Measurements from ENCODE around the gene HOXD13. TPM values are rescaled to one million over a fixed set of nuclear protein-coding genes. Genes with fewer than 3 reads are reported as not detected.

The HOXD13 gene
- total RNA-seq, 1 experiment from 2014 or later: 0.36 TPM

GRCh38 chr2:176089843-176090395 lies 2.6 kb upstream of the HOXD13 start:
- Histone ChIP-seq H2AFZ (ENCODE audit: low read length) (no peak overlapping the region), H3K27me3 (ENCODE audit: low read length) (peaks cover 53% of the 10 kb centered on the region), H3F3A (ENCODE audit: low read length, unreplicated experiment) (no peaks in the 10 kb centered on the region), H3K9me2 (replicated peaks; ENCODE audit: low read length) (no peaks in the 10 kb centered on the region), H3K9ac (ENCODE audit: low read length) (no peak overlapping the region), H4K20me1 (ENCODE audit: low read length) (no peaks in the 10 kb centered on the region), H3K4me3 (ENCODE audit: low read length) (no peak overlapping the region), H3K4me1 (ENCODE audit: insufficient read depth, low read length) (peaks cover 12% of the 10 kb centered on the region), H3K27ac (ENCODE audit: low read length) (no peak overlapping the region), H3K9me3 (ENCODE audit: low read length) (no peaks in the 10 kb centered on the region), H3K79me2 (ENCODE audit: low read length) (no peaks in the 10 kb centered on the region), H3K4me2 (ENCODE audit: low read length) (no peak overlapping the region), H3K36me3 (ENCODE audit: low read depth, low read length) (no peaks in the 10 kb centered on the region)
- CTCF ChIA-PET: no interaction called here
- DNase-seq (no peak), ATAC-seq (no peak)
- intact Hi-C loops (cut with micrococcal nuclease): loop anchor here (5.0 to 10.0 kb wide), 3 partner anchors 88 to 1055 kb away; partner anchors contain the start of gene LNPK
- BruUV-seq (replicated peaks): no TSS peak
- POLR2A ChIA-PET (ENCODE audit: unreplicated experiment): no interaction called here
- TF ChIP-seq EZH2phosphoT487 (IDR thresholded peaks at IDR 0.05; ENCODE audit: borderline replicate concordance, low read length) (no peak), EZH2 (IDR thresholded peaks at IDR 0.05; ENCODE audit: low read length, unreplicated experiment) (no peak), CTCF (conservative IDR thresholded peaks at IDR 0.05; ENCODE audit: low read depth, low read length) (no peak)

DNA sequence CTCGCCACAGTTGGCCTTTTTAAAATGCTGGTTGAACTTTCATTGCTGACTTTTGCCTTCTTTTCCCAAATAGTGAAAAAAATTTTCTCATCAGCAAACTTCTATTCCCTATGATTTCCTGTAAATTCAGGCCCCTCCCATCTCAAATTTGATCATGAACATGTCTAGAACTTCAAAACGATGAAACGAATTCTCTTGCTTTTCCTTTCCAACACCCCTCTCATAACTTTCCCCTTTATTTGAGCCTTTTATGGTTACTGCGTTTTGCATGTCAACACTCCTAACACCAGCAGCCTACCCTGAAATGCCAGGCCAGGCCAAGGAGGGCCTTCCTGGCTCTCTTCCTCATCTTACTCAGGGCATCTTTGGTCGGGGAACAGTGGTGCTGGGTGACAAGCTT lies 1.7 kb upstream of the HOXD13 start:
- no peak overlapping the region for H3K4me3 ChIP-seq (ENCODE audit: low read length)
- no peaks in the 10 kb centered on the region for H3K79me2 ChIP-seq (ENCODE audit: low read length)
- TF ChIP-seq CTCF (conservative IDR thresholded peaks at IDR 0.05; ENCODE audit: low read depth, low read length) (no peak), EZH2phosphoT487 (IDR thresholded peaks at IDR 0.05; ENCODE audit: borderline replicate concordance, low read length) (no peak), EZH2 (IDR thresholded peaks at IDR 0.05; ENCODE audit: low read length, unreplicated experiment) (no peak)
- no peak overlapping the region for H3K9ac ChIP-seq (ENCODE audit: low read length)
- H3K4me1 ChIP-seq (ENCODE audit: insufficient read depth, low read length): peaks cover 10% of the 10 kb centered on the region
- no peak overlapping the region for H2AFZ ChIP-seq (ENCODE audit: low read length)
- H3K9me2 ChIP-seq (replicated peaks; ENCODE audit: low read length): no peaks in the 10 kb centered on the region
- H3K4me2 ChIP-seq (ENCODE audit: low read length): no peak overlapping the region
- ATAC-seq: no peak
- no peaks in the 10 kb centered on the region for H3F3A ChIP-seq (ENCODE audit: low read length, unreplicated experiment)
- CTCF ChIA-PET: no interaction called here
- no peaks in the 10 kb centered on the region for H4K20me1 ChIP-seq (ENCODE audit: low read length)
- no peak overlapping the region for H3K27ac ChIP-seq (ENCODE audit: low read length)
- no peaks in the 10 kb centered on the region for H3K9me3 ChIP-seq (ENCODE audit: low read length)
- POLR2A ChIA-PET (ENCODE audit: unreplicated experiment): no interaction called here
- H3K36me3 ChIP-seq (ENCODE audit: low read depth, low read length): no peaks in the 10 kb centered on the region
- intact Hi-C loops (cut with micrococcal nuclease): loop anchor here (10.0 kb wide), 1 partner anchor 1056 kb away; no protein-coding TSS in a partner anchor
- no TSS peak for BruUV-seq (replicated peaks)
- H3K27me3 ChIP-seq (ENCODE audit: low read length): peaks cover 44% of the 10 kb centered on the region
- no peak for DNase-seq

Measured in PC-3 (cell line).